DMS79 treated with DMSO at 0.1 percent for 48 hours (cell line): Measurements from ENCODE around the gene P2RY8.
"Not testable (repeated sequence)": the region's sequence is repeated elsewhere in the genome, so short reads cannot be mapped to it uniquely, and the experiment has no call there.

Experiments used
- DNase-seq: peaks from one replicate; lab custom pipeline; 2025; lab: John Stamatoyannopoulos, UW

Gene P2RY8

DNA sequence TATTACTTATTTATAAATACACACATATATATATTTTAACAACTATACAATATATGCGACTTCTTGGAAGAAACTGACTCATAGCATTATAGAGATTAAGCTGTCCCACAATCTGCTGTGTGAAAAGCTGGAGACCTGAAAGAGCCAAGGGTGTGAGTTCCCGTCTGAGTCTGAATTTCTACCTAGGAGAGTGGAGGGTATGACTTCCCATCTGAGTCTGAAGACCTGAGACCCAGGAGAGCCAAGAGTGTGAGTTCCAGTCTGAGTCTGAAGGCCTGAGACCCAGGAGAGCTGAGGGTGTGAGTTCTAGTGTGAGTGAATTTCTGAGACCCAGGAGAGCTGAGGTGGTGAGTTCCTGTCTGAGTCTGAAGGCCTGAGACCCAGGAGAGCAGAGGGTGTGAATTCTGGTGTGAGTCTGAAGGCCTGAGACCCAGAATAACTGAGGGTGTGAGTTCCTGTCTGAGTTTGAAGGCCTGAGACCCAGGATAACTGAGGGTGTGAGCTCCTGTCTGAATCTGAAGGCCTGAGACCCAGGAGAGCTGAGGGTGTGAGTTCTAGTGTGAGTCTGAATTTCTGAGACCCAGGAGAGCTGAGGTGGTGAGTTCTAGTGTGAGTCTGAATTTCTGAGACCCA is 8.9 kb upstream of the P2RY8 start:
- DNase-seq, result no peak

GRCh38 chrX:1542994-1543725 is 6.2 kb upstream of the P2RY8 start:
- DNase-seq, result no peak

GRCh38 chrX:1539146-1539545 is 2.2 kb upstream of the P2RY8 start:
- DNase-seq, result not testable (repeated sequence)

GRCh38 chrX:1537716-1538090 is 718 bp upstream of the P2RY8 start:
- DNase-seq, result not testable (repeated sequence)

- DNase-seq, result no peak
Measured at GRCh38 chrX:1536712-1537030, 314 bp downstream of the P2RY8 start.

DNA sequence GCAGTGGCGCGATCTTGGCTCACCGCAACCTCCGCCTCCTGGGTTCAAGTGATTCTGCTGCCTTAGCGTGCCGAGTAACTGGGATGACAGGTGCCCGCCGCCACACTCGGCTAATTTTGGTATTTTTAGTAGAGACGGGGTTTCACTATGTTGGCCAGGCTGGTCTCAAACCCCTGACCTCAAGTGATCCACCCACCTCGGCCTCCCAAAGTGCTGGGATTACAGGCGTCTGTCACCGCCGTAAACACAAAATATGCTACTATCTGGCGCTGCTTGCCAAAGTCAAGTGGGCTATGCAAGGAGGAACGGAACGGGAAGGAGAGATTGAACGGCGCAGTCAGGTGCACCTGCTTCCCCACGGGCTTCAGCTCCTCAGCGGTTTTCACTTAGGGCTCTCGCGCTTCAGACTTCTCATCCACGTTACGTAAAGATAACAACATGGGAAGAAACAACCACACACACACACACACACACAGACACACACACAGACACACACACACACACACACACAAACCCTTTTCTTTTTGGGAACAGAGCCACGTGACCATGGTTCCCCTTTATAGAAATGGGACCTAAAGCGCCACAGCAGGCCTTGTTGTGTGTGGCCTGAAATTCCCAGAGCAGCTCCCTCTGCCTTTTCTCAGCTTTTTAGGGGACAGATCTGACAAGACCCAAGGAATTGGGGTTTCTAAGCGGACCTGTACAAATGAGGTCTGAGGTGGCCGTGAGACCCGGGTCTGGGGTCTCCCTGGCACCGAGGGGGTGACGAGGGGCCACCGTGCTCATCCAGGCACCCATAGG is 1.5 kb downstream of the P2RY8 start:
- peak; percentile 26 for DNase-seq

- no peak for DNase-seq
Measured at GRCh38 chrX:1534301-1535168, 2.5 kb downstream of the P2RY8 start.

GRCh38 chrX:1533058-1533457 is 3.9 kb downstream of the P2RY8 start:
- no peak for DNase-seq

DNA sequence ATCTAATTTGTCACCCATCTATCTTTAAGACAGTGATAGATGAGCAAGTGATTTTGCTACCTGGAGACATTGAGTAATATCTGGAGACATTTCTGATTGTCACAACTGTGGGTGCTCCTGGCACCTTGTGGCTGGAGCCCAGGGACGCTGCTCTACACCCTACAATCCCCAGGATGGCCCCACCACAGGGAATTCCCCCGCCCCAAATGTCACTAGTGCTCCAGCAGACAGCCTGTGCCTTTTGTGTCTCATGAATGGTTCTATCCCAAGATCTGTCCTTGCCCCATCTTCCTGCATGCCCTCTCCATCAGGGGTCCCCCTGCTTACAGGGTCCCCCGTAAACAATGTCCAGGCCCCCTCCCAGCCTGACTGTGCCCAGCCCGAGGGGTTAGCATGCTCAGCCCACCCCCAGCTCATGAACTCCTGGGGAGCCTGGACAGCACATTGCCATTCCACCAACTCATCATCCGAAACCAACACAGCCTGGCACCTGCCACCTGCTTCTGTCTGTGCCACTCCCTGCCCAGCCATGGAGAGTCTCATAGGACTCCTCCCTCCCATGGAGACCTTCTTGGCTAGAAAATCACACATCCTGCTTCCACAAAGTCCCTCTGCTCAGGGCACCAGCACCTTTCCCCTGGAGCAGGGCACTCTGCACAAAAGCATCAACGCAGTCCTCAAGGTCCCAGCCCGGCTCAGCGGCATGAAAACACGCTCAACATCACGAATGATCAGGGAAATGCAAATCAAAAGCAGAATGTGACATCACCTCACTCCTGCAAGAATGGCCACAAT is 5.7 kb downstream of the P2RY8 start:
- no peak for DNase-seq

- no peak for DNase-seq
Measured at GRCh38 chrX:1529756-1530155, 7.2 kb downstream of the P2RY8 start.

GRCh38 chrX:1529328-1529727 is 7.7 kb downstream of the P2RY8 start:
- DNase-seq, result no peak

GRCh38 chrX:1528884-1529203 is 8.1 kb downstream of the P2RY8 start:
- no peak for DNase-seq

DNA sequence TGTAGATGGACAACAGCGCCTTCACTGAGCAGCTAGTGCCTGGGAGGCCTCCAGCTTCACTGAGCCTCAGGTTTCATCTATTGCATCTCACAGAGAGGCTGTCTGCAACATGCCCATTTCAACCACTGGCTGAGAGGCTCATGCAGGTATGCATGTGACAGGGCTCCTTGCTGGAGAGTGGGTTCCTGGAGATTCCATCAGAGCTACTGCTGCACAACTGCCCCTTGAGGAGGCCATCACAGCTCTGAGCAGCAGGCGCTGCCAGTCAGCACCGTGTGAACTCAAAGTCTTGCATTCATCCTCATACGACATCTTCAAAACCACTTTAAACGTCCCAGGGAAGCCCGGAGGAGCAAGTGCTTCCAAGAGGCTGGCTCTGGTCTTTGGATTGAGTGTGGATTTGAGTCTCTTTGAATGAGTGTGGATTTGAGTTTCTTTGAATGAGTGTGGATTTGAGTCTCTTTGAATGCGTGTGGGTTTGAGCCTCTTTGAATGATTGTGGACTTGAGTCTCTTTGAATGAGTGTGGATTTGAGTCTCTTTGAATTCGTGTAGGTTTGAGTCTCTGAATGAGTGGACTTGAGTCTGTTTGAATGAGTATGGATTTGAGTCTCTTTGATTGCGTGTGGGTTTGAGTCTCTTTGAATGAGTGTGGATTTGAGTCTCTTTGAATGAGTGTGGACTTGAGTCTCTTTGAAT is 8.7 kb downstream of the P2RY8 start:
- DNase-seq, result no peak

- DNase-seq, result no peak
Measured at GRCh38 chrX:1527457-1527856, 9.5 kb downstream of the P2RY8 start.

- no peak for DNase-seq
Measured at GRCh38 chrX:1526565-1526964, 10.4 kb downstream of the P2RY8 start.

DNA sequence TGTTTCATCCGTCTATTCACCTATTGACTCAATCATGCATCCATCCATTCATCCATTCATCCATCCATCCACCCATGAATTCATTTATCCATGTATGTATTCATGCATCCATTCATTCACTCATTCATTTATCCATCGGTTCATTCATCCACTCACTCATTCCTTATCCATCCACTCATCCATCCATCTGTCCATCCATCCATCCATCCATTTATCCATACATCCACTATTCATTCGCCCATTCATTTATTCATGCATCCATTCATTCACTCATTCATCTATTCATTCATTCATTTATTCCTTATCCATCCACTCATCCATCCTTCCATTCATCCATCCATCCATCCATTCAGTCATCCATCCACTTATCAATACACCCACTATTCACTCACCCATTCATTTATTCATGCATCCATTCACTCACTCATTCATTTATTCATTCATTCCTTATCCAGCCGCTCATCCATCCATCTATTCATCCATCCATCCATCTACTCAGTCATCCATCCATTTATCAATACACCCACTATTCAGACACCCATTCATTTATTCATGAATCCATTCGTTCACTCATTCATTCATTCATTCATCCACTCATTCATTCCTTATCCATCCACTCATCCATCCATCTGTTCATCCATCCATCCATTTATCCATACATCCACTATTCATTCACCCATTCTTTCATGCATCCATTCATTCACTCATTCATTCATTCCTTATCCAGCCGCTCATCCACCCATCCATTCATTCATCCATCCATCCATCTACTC is 11.2 kb downstream of the P2RY8 start:
- no peak for DNase-seq

DNA sequence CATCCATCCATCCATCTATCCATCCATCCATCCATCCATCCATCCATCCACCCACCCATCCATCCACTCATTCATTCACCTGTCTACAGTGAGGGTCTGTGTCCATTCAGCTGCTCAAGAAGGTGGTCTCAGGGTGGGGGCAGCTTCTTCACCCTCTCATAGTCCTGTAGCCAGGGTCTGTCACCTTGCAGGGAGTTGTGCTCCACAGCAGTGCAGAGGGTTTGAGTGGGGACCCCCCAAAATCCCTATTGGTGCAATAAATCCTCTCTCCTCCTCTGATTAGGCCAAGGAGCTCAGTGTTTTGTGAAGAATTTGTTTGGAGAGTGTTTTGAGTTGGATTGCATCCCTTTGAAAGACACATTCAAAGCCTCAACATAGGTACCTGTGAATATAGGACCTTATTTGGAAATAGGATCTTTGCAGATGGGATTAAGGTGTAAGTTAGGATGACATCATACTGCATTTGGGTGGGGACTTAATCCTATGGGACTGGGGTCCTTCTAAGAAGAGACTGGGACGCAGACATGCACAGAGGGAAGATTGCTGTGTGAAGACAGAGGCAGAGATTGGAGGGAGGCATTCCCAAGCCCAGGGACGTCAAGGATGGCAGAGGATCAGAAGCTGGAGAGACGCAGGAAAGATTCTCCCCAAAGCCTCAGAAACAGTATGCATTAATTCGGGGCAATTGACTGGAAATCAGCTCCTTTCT is 12.0 kb downstream of the P2RY8 start:
- DNase-seq, result no peak

DNA sequence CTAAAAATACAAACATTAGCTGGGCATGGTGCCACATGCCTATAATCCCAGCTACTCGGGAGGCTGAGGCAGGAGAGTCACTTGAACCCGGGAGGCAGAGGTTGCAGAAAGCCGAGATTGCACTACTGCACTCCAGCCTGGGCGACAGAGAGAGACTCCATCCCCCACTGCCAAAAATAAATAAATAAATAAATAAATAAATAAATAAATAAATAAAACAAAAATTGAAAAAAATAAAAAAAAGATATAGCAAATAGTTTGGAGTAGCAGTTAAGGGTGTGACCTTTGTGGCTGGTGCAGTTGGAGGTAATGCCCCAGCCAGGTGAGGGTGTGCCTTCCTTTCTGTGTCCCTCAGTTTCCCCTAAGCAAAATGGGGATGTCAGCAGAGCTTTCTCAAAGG is 14.1 kb downstream of the P2RY8 start:
- DNase-seq, result not testable (repeated sequence)

- no peak for DNase-seq
Measured at GRCh38 chrX:1521459-1521956, 15.5 kb downstream of the P2RY8 start.
